ENCODE measurements around the gene BUD23.

DNA sequence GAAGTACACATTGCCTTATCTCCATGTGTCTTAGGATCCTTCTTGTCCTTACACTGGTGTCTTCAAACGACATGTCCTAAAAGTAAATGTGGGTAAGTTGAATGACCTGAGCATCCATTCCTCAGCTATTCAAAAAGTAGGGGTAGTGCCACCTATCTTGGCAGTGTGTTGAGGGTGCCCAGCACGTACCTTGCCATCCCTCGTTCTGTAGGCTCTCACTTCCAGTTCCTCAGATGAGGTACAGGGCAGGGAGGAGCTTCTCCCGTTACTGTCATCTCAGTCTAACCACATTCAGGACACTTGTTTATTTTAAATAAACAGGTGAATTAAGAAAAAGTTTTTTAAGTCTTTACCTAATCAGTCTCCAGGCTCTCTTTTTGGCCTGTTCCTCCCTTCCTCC, 13.0 kb downstream of the BUD23 start:
- TF ChIP-seq, protein P1, sequence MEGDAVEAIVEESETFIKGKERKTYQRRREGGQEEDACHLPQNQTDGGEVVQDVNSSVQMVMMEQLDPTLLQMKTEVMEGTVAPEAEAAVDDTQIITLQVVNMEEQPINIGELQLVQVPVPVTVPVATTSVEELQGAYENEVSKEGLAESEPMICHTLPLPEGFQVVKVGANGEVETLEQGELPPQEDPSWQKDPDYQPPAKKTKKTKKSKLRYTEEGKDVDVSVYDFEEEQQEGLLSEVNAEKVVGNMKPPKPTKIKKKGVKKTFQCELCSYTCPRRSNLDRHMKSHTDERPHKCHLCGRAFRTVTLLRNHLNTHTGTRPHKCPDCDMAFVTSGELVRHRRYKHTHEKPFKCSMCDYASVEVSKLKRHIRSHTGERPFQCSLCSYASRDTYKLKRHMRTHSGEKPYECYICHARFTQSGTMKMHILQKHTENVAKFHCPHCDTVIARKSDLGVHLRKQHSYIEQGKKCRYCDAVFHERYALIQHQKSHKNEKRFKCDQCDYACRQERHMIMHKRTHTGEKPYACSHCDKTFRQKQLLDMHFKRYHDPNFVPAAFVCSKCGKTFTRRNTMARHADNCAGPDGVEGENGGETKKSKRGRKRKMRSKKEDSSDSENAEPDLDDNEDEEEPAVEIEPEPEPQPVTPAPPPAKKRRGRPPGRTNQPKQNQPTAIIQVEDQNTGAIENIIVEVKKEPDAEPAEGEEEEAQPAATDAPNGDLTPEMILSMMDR (conservative IDR thresholded peaks at IDR 0.05 in 1 of 2, IDR thresholded peaks at IDR 0.05 in 1 of 2; ENCODE audit: extremely low read depth in 1 of 2, insufficient read depth in 1 of 2, low read depth in 1 of 2, low read length in 2 of 2) = no peak
- TF ChIP-seq EZH2 (IDR thresholded peaks at IDR 0.05; ENCODE audit: borderline replicate concordance, low read length) = no peak
